ENCODE results near the gene CRYBG1. TPM values are rescaled to one million over a fixed set of nuclear protein-coding genes. Genes with fewer than 3 reads are reported as not detected.
A peak's percentile ranks its signal among the peaks of the same experiment; 100 is the strongest.

CRYBG1 gene
- polyA plus RNA-seq, 1 donor (not counting 4 experiments of a cell fraction or from before 2014, with no cell fraction given), result 54.7 TPM

DNA sequence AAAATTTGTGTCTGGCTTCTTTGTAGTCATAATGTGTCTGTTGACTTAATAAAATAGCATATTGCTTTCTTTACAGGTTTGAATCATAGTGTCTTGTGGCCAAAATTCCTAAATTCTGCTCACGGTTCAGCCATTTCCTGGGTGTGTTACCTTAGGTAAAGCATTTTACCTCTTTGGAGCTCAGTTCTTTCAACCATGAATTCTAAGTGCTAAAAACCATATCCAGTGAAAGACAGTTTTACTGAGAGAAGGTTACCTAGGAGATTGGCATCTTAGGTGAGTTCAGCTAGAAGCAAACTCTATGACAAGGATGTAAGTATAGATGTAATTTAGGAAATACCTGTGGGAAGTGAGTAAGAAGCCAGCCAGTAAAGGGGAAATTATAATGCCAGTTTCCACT lies 20.7 kb downstream of the CRYBG1 start:
- Histone ChIP-seq H3K36me3 (ENCODE audit: control insufficient read depth in 2 of 2, extremely low read depth in 1 of 2, insufficient read depth in 2 of 2, low read length in 2 of 2) (no peaks in the 10 kb centered on the region), H3K9me1 (ENCODE audit: control insufficient read depth, extremely low read depth, insufficient read depth, low read length) (no peaks in the 10 kb centered on the region), H3K27ac (ENCODE audit: control insufficient read depth, insufficient read depth, low read length) (peak overlapping the region; percentile 92), H4K20me1 (ENCODE audit: control insufficient read depth, extremely low read depth, insufficient read depth, low read length) (no peaks in the 10 kb centered on the region), H3K79me2 (ENCODE audit: control insufficient read depth, insufficient read depth, low read length) (peaks cover 9% of the 10 kb centered on the region), H3K4me2 (ENCODE audit: control insufficient read depth, extremely low read depth, insufficient read depth, low read depth, low read length) (peak overlapping the region; percentile 64), H3K27me3 (ENCODE audit: control insufficient read depth, extremely low read depth, insufficient read depth, low read length) (no peaks in the 10 kb centered on the region), H3K4me1 (ENCODE audit: control insufficient read depth, extremely low read depth, insufficient read depth, low read length) (peaks cover 79% of the 10 kb centered on the region), H3K4me3 (ENCODE audit: control insufficient read depth in 2 of 3, extremely low read depth in 1 of 3, insufficient read depth in 2 of 3, low read depth in 1 of 3, low read length in 3 of 3) (peak overlapping the region in 2 of 3 experiments; percentile 2 to 4), H3K9me3 (ENCODE audit: control insufficient read depth, low read depth, low read length) (no peaks in the 10 kb centered on the region), H2AFZ (ENCODE audit: control insufficient read depth, low read length) (no peak overlapping the region), H3K9ac (ENCODE audit: control insufficient read depth, extremely low read depth, insufficient read depth, low read length) (peak overlapping the region; percentile 24)
- FAIRE-seq (no peak), DNase-seq (ENCODE audit: low read depth, low spot score) (no peak)
- TF ChIP-seq EZH2 (IDR thresholded peaks at IDR 0.05; ENCODE audit: low read length), result no peak
- dilution Hi-C loops (cut with MboI; ENCODE audit: extremely low pct_ligation_motif_present, low sequenced_read_pairs), result no loop called here

GRCh38 chr6:106381881-106382280 lies 21.4 kb downstream of the CRYBG1 start:
- H3K27ac ChIP-seq (ENCODE audit: control insufficient read depth, insufficient read depth, low read length), result peak overlapping the region; percentile 92
- no peaks in the 10 kb centered on the region for H3K9me3 ChIP-seq (ENCODE audit: control insufficient read depth, low read depth, low read length)
- H4K20me1 ChIP-seq (ENCODE audit: control insufficient read depth, extremely low read depth, insufficient read depth, low read length), result no peaks in the 10 kb centered on the region
- peak overlapping the region in 1 of 3 experiments; percentile 10 for H3K4me3 ChIP-seq (ENCODE audit: control insufficient read depth in 2 of 3, extremely low read depth in 1 of 3, insufficient read depth in 2 of 3, low read depth in 1 of 3, low read length in 3 of 3)
- peaks cover 8% of the 10 kb centered on the region for H3K79me2 ChIP-seq (ENCODE audit: control insufficient read depth, insufficient read depth, low read length)
- H3K27me3 ChIP-seq (ENCODE audit: control insufficient read depth, extremely low read depth, insufficient read depth, low read length), result no peaks in the 10 kb centered on the region
- dilution Hi-C loops (cut with MboI; ENCODE audit: extremely low pct_ligation_motif_present, low sequenced_read_pairs), result no loop called here
- peak overlapping the region; percentile 64 for H3K4me2 ChIP-seq (ENCODE audit: control insufficient read depth, extremely low read depth, insufficient read depth, low read depth, low read length)
- H2AFZ ChIP-seq (ENCODE audit: control insufficient read depth, low read length), result no peak overlapping the region
- TF ChIP-seq EZH2 (IDR thresholded peaks at IDR 0.05; ENCODE audit: low read length), result no peak
- TF ChIP-seq, protein P1, sequence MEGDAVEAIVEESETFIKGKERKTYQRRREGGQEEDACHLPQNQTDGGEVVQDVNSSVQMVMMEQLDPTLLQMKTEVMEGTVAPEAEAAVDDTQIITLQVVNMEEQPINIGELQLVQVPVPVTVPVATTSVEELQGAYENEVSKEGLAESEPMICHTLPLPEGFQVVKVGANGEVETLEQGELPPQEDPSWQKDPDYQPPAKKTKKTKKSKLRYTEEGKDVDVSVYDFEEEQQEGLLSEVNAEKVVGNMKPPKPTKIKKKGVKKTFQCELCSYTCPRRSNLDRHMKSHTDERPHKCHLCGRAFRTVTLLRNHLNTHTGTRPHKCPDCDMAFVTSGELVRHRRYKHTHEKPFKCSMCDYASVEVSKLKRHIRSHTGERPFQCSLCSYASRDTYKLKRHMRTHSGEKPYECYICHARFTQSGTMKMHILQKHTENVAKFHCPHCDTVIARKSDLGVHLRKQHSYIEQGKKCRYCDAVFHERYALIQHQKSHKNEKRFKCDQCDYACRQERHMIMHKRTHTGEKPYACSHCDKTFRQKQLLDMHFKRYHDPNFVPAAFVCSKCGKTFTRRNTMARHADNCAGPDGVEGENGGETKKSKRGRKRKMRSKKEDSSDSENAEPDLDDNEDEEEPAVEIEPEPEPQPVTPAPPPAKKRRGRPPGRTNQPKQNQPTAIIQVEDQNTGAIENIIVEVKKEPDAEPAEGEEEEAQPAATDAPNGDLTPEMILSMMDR (optimal IDR thresholded peaks at IDR 0.05 in 1 of 3, IDR thresholded peaks at IDR 0.05 in 1 of 3, conservative IDR thresholded peaks at IDR 0.05 in 1 of 3; ENCODE audit: extremely low read depth in 1 of 3, insufficient read depth in 2 of 3, low read length in 3 of 3), result peak in 1 of 3 experiments; percentile 10
- FAIRE-seq (peak; percentile 99), DNase-seq (ENCODE audit: low read depth, low spot score) (no peak)
- peak overlapping the region; percentile 34 for H3K9ac ChIP-seq (ENCODE audit: control insufficient read depth, extremely low read depth, insufficient read depth, low read length)
- no peaks in the 10 kb centered on the region for H3K9me1 ChIP-seq (ENCODE audit: control insufficient read depth, extremely low read depth, insufficient read depth, low read length)
- peaks cover 73% of the 10 kb centered on the region for H3K4me1 ChIP-seq (ENCODE audit: control insufficient read depth, extremely low read depth, insufficient read depth, low read length)
- H3K36me3 ChIP-seq (ENCODE audit: control insufficient read depth in 2 of 2, extremely low read depth in 1 of 2, insufficient read depth in 2 of 2, low read length in 2 of 2), result no peaks in the 10 kb centered on the region

DNA sequence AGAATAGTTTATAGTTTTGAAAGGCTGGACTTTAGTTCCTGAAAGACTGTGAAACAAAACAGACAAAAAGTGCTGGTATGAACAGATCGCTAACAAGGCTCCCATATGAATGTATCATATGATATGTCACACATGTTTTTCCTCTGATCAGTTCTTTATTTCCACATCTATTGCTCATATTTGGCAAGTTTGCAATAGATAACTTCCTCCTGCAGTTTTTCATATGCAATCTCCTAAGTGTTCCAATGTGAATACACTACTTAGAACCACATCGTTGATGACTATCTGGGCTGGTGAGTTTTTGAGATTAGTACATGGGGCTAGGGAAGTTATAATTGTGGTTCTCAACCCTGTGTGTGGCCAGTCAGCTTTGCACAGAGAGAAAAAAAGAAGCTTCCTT lies 23.1 kb downstream of the CRYBG1 start:
- H3K4me2 ChIP-seq (ENCODE audit: control insufficient read depth, extremely low read depth, insufficient read depth, low read depth, low read length), result peak overlapping the region; percentile 49
- H3K9me1 ChIP-seq (ENCODE audit: control insufficient read depth, extremely low read depth, insufficient read depth, low read length), result no peaks in the 10 kb centered on the region
- H2AFZ ChIP-seq (ENCODE audit: control insufficient read depth, low read length), result no peak overlapping the region
- H3K79me2 ChIP-seq (ENCODE audit: control insufficient read depth, insufficient read depth, low read length), result no peaks in the 10 kb centered on the region
- no peaks in the 10 kb centered on the region for H3K36me3 ChIP-seq (ENCODE audit: control insufficient read depth in 2 of 2, extremely low read depth in 1 of 2, insufficient read depth in 2 of 2, low read length in 2 of 2)
- no peaks in the 10 kb centered on the region for H4K20me1 ChIP-seq (ENCODE audit: control insufficient read depth, extremely low read depth, insufficient read depth, low read length)
- H3K27me3 ChIP-seq (ENCODE audit: control insufficient read depth, extremely low read depth, insufficient read depth, low read length), result no peaks in the 10 kb centered on the region
- TF ChIP-seq EZH2 (IDR thresholded peaks at IDR 0.05; ENCODE audit: low read length), result no peak
- TF ChIP-seq, protein P1 (optimal IDR thresholded peaks at IDR 0.05 in 1 of 3, IDR thresholded peaks at IDR 0.05 in 1 of 3, conservative IDR thresholded peaks at IDR 0.05 in 1 of 3; ENCODE audit: extremely low read depth in 1 of 3, insufficient read depth in 2 of 3, low read length in 3 of 3), result no peak
- no peak for DNase-seq (ENCODE audit: low read depth, low spot score)
- H3K4me1 ChIP-seq (ENCODE audit: control insufficient read depth, extremely low read depth, insufficient read depth, low read length), result peaks cover 60% of the 10 kb centered on the region
- H3K9me3 ChIP-seq (ENCODE audit: control insufficient read depth, low read depth, low read length), result no peaks in the 10 kb centered on the region
- dilution Hi-C loops (cut with MboI; ENCODE audit: extremely low pct_ligation_motif_present, low sequenced_read_pairs), result no loop called here
- H3K27ac ChIP-seq (ENCODE audit: control insufficient read depth, insufficient read depth, low read length), result peak overlapping the region; percentile 85
- peak overlapping the region; percentile 29 for H3K9ac ChIP-seq (ENCODE audit: control insufficient read depth, extremely low read depth, insufficient read depth, low read length)
- no peak overlapping the region for H3K4me3 ChIP-seq (ENCODE audit: control insufficient read depth in 2 of 3, extremely low read depth in 1 of 3, insufficient read depth in 2 of 3, low read depth in 1 of 3, low read length in 3 of 3)
- peak; percentile 90 for FAIRE-seq
